GM12878 (cell line): Measurements from ENCODE around the gene JAG1. TPM values are rescaled to one million over a fixed set of nuclear protein-coding genes. Genes with fewer than 3 reads are reported as not detected.

Experiments
- ATAC-seq: fragments of 200-7000 bp; cut with Tn5 transposase; 3 replicates; pipeline ENCODE4 v1.9.1; 2020; ENCODE audit warnings: mild to moderate bottlenecking, moderate library complexity
- BruUV-seq: library from RNA; stranded (reverse); fragments of 400-500 nt; replicated peaks from 2 replicates; lab custom pipeline; 2021; lab: Mats Ljungman, UMichigan
- CTCF ChIA-PET: fragments of 300-600 bp; sonication (Branson Sonifier 250); formaldehyde crosslinking; extraction: SDS; loops from one replicate; lab custom pipeline; 2021; ENCODE audit warnings: inconsistent platforms; lab: Yijun Ruan, JAX
- POLR2A ChIA-PET: fragments of 350-600 bp; formaldehyde crosslinking; extraction: SDS; loops from one replicate; lab custom pipeline; 2021; ENCODE audit warnings: inconsistent platforms; lab: Charles Lee
- RAD21 ChIA-PET: fragments of 300-600 bp; sonication (Branson Sonifier 250); formaldehyde crosslinking; loops from one replicate; lab custom pipeline; 2023; ENCODE audit warnings: antibody characterized with exemption; ENCODE audit not compliant: unreplicated experiment; lab: Charles Lee
- SMC1A ChIA-PET: fragments of 300-600 bp; sonication (Branson Sonifier 250); formaldehyde crosslinking; loops from one replicate; lab custom pipeline; 2023; ENCODE audit not compliant: unreplicated experiment, uncharacterized antibody; lab: Charles Lee
- DNase-seq: peaks from one replicate; pipeline ENCODE4 v3.0.0-alpha.2; 2011; ENCODE audit warnings: low read depth, low spot score
- FAIRE-seq: peaks from 3 replicates; lab custom pipeline; 2011; peaks lifted over from hg19 to GRCh38; lab: Jason Lieb, UNC
- H2AFZ ChIP-seq: 2 replicates; pipeline ENCODE4 v1.6.0; 2011; ENCODE audit warnings: low read depth, low read length, control low read depth; ENCODE audit not compliant: control insufficient read depth
- H3K27ac ChIP-seq: 2 replicates; pipeline ENCODE4 v1.5.1; 2011; ENCODE audit warnings: control low read depth; ENCODE audit not compliant: control insufficient read depth, insufficient read depth
- H3K27me3 ChIP-seq, 2 experiments: replicated peaks in 1 of 2; 2 replicates each; pipeline versions ENCODE4 v1.6.0 to v1.6.1; 2011; ENCODE audit warnings: low read length in 1 of 2; ENCODE audit not compliant: control insufficient read depth in 2 of 2, insufficient read depth in 2 of 2
- H3K36me3 ChIP-seq, 2 experiments: 2 replicates each; pipeline ENCODE4 v1.5.1; 2011; ENCODE audit warnings: low read length in 1 of 2; ENCODE audit not compliant: control insufficient read depth in 2 of 2, insufficient read depth in 2 of 2
- H3K4me1 ChIP-seq: 2 replicates; pipeline ENCODE4 v1.6.1; 2011; ENCODE audit warnings: mild to moderate bottlenecking, low read length, moderate library complexity, mixed read lengths; ENCODE audit not compliant: control insufficient read depth, insufficient read depth
- H3K4me2 ChIP-seq: 2 replicates; pipeline ENCODE4 v1.6.0; 2011; ENCODE audit warnings: control low read depth; ENCODE audit not compliant: control insufficient read depth, insufficient read depth
- H3K4me3 ChIP-seq: fragments of 200-600 bp; sonication (generic); 2 replicates; pipeline ENCODE4 v1.5.1; 2016
- H3K79me2 ChIP-seq: 2 replicates; pipeline ENCODE4 v1.6.0; 2011; ENCODE audit warnings: low read length; ENCODE audit not compliant: control insufficient read depth, insufficient read depth
- H3K9ac ChIP-seq: 2 replicates; pipeline ENCODE4 v1.8.0; 2011; ENCODE audit warnings: low read length, control low read depth, mixed read lengths; ENCODE audit not compliant: control insufficient read depth, insufficient read depth
- H3K9me3 ChIP-seq: replicated peaks from 3 replicates; pipeline ENCODE4 v1.5.1; 2011; ENCODE audit warnings: mild to moderate bottlenecking, low read length; ENCODE audit not compliant: control insufficient read depth, insufficient read depth
- H4K20me1 ChIP-seq: 2 replicates; pipeline ENCODE4 v1.6.0; 2011; ENCODE audit not compliant: control insufficient read depth, insufficient read depth
- BMI1 ChIP-seq: fragments of 450-650 bp; IDR thresholded peaks from 2 replicates; pipeline ENCODE4 v1.6.1; 2016; ENCODE audit warnings: mild to moderate bottlenecking, moderate library complexity, borderline replicate concordance
- CEBPZ ChIP-seq: fragments of 150-350 bp; IDR thresholded peaks from 2 replicates; pipeline ENCODE4 v1.6.1; 2016; ENCODE audit warnings: low read depth, low read length
- ETV6 ChIP-seq, 2 experiments: fragments of 450-650 bp in 1 of 2; IDR thresholded peaks in 1 of 2; conservative IDR thresholded peaks in 1 of 2; 2 replicates each; pipeline ENCODE4 v1.6.1; 2014; ENCODE audit warnings: antibody characterized with exemption in 1 of 2, borderline replicate concordance in 1 of 2, low read depth in 1 of 2, mild to moderate bottlenecking in 1 of 2, moderate library complexity in 1 of 2
- FOXM1 ChIP-seq: IDR thresholded peaks from 2 replicates; pipeline ENCODE4 v1.6.1; 2012; ENCODE audit warnings: low read depth, mild to moderate bottlenecking, inconsistent platforms, low read length, moderate library complexity
- HCFC1 ChIP-seq: fragments of 150-350 bp; IDR thresholded peaks from 2 replicates; pipeline ENCODE4 v1.6.1; 2014; ENCODE audit warnings: low read length
- KAT2A ChIP-seq: conservative IDR thresholded peaks from 2 replicates; pipeline ENCODE4 v1.6.1; 2011; ENCODE audit warnings: low read depth, low read length; ENCODE audit not compliant: control insufficient read depth
- MLLT1 ChIP-seq: fragments of 450-650 bp; IDR thresholded peaks from 2 replicates; pipeline ENCODE4 v1.6.1; 2016; ENCODE audit warnings: mild to moderate bottlenecking
- MTA2 ChIP-seq: fragments of 450-650 bp; IDR thresholded peaks from 2 replicates; pipeline ENCODE4 v1.6.1; 2016; ENCODE audit warnings: low read depth, mild to moderate bottlenecking, moderate library complexity
- MXI1 ChIP-seq: fragments of 150-350 bp; IDR thresholded peaks from 2 replicates; pipeline ENCODE4 v1.6.1; 2011; ENCODE audit warnings: low read depth, mild to moderate bottlenecking, inconsistent platforms, low read length, improper control_type of control experiment
- PAX5 ChIP-seq: IDR thresholded peaks from 2 replicates; pipeline ENCODE4 v1.6.1; 2011; ENCODE audit warnings: low read depth, low read length, borderline replicate concordance
- POU2F2 ChIP-seq: IDR thresholded peaks from 3 replicates; pipeline ENCODE4 v1.6.1; 2011; ENCODE audit warnings: low read depth, mild to moderate bottlenecking, low read length, borderline replicate concordance
- RELB ChIP-seq: fragments of 450-650 bp; IDR thresholded peaks from 2 replicates; pipeline ENCODE4 v1.6.1; 2017; ENCODE audit warnings: low read depth, mild to moderate bottlenecking, moderate library complexity
- RUNX3 ChIP-seq: IDR thresholded peaks from 2 replicates; pipeline ENCODE4 v1.6.1; 2012; ENCODE audit warnings: low read length, inconsistent platforms
- SMAD1 ChIP-seq: fragments of 450-650 bp; IDR thresholded peaks from 2 replicates; pipeline ENCODE4 v1.6.1; 2018; ENCODE audit warnings: mild to moderate bottlenecking, low read depth; ENCODE audit not compliant: partially characterized antibody
- SMAD5 ChIP-seq: IDR thresholded peaks from 2 replicates; pipeline ENCODE4 v1.6.1; 2016; ENCODE audit warnings: antibody characterized with exemption, low read depth
- ZBTB33 ChIP-seq: fragments of 450-650 bp; IDR thresholded peaks from 2 replicates; pipeline ENCODE4 v1.6.1; 2017; ENCODE audit warnings: mild to moderate bottlenecking
- ZNF217 ChIP-seq: fragments of 450-650 bp; IDR thresholded peaks from 2 replicates; pipeline ENCODE4 v1.6.1; 2017; ENCODE audit warnings: antibody characterized with exemption, mild to moderate bottlenecking
- WGBS: methylation state at CpG from one replicate; pipeline ENCODE4 v1.1.6; 2016; ENCODE audit warnings: low lambda C conversion rate; ENCODE audit not compliant: insufficient replicate concordance, insufficient coverage; ENCODE audit errors: missing lambda C conversion rate; 5-methylcytosine and 5-hydroxymethylcytosine counted together
- in situ Hi-C: fragments of 300-500 bp; cut with MboI; formaldehyde crosslinking; loops from 9 replicates; pipeline ENCODE4 v1.14.3; 2018; ENCODE audit warnings: mixed read lengths
- intact Hi-C: fragments of 100-400 bp; cut with micrococcal nuclease; formaldehyde crosslinking; loops from one replicate; pipeline ENCODE4 v1.14.2; 2022; ENCODE audit not compliant: unreplicated experiment
- polyA plus RNA-seq, 11 experiments: library from polyadenylated mRNA; depleted of rRNA in 4 of 11; unstranded in 6 of 11; stranded (reverse) in 5 of 11; fragments of >200 nt; fragmentation: Nextera tagmentation in 4 of 11; fragmentation: Illumina TruSeq in 1 of 11; extraction: Ambion mirVana in 4 of 11; extraction: Trizol in 1 of 11; gene quantifications; 1 replicate in 1 of 11; 2 replicates in 10 of 11; pipeline versions ENCODE4 v1.2.1 to v1.2.3, GENCODE V29; 2011 to 2016; ENCODE audit warnings: inconsistent platforms in 2 of 11, missing spikeins in 2 of 11, low read depth in 1 of 11
- total RNA-seq, 4 experiments: library from RNA; depleted of rRNA in 3 of 4; stranded (reverse); fragments of >200 nt in 3 of 4; fragmentation: Illumina TruSeq in 1 of 4; extraction: Trizol in 1 of 4; gene quantifications; 2 replicates each; pipeline versions ENCODE4 v1.2.1 to v1.2.3, GENCODE V29; 2013 to 2021

JAG1 gene
- total and polyA plus RNA-seq, 10 of the 15 experiments (the other 5 are each of a cell fraction or from before 2014, with no cell fraction given): 0.66 to 6.9 (median 1.8) TPM

- H3K9me3 ChIP-seq: no peaks in the 10 kb centered on the region
- peak overlapping the region; percentile 46 for H3K4me2 ChIP-seq
- FAIRE-seq (peak; percentile 81), ATAC-seq (peak; percentile 75), DNase-seq (peak; percentile 79)
- ChIA-PET POLR2A (no interaction called here), SMC1A (interaction anchor here (0.9 to 1.6 kb wide), 2 partner anchors 17 to 227 kb away, joined by 3 to 4 read pairs; no protein-coding TSS in a partner anchor), RAD21 (no interaction called here), CTCF (no interaction called here)
- WGBS: 43% methylated on average over 7 of the region's 7 CpGs
- H3K27me3 ChIP-seq: no peaks in the 10 kb centered on the region
- no peaks in the 10 kb centered on the region for H3K79me2 ChIP-seq
- peaks cover 2 to 6% of the 10 kb centered on the region in 2 experiments; a peak in 3 of 4 replicates for H3K36me3 ChIP-seq
- H3K4me3 ChIP-seq: no peak overlapping the region
- H3K4me1 ChIP-seq: peaks cover 14% of the 10 kb centered on the region
- H3K9ac ChIP-seq: no peak overlapping the region
- H3K27ac ChIP-seq: no peak overlapping the region
- in situ Hi-C loops (no loop called here), intact Hi-C loops (no loop called here)
- no peak overlapping the region for H2AFZ ChIP-seq
- H4K20me1 ChIP-seq: no peaks in the 10 kb centered on the region
- no TSS peak for BruUV-seq
- no peak for TF ChIP-seq CEBPZ
- 0 out of 2 replicates have a peak, but pooled peaks have one; percentile 17 for TF ChIP-seq MTA2
- TF ChIP-seq POU2F2: peak; percentile 96
- no peak for TF ChIP-seq BMI1
- no peak for TF ChIP-seq HCFC1
- 0 out of 2 replicates have a peak, but pooled peaks have one; percentile 14 for TF ChIP-seq MLLT1
- TF ChIP-seq ZBTB33: no peak
- no peak for TF ChIP-seq KAT2A
- no peak for TF ChIP-seq SMAD5
- peak; percentile 88; the same call in 1 of the 2 replicates for TF ChIP-seq PAX5
- no peak for TF ChIP-seq MXI1
- TF ChIP-seq ETV6 (conservative IDR thresholded peaks at IDR 0.05 in 1 of 2, IDR thresholded peaks at IDR 0.05 in 1 of 2; ENCODE audit: borderline replicate concordance in 1 of 2, low read depth in 1 of 2): no peak
- TF ChIP-seq RELB: peak; percentile 56; the same call in 1 of the 2 replicates
- no peak for TF ChIP-seq SMAD1
- TF ChIP-seq FOXM1: no peak
- no peak for TF ChIP-seq RUNX3
- TF ChIP-seq ZNF217: 0 out of 2 replicates have a peak, but pooled peaks have one; percentile 38
Observed at GRCh38 chr20:10654630-10655029, 19.2 kb downstream of the JAG1 start.
